Measurements from ENCODE around the gene BCL2L2.
"Not testable (repeated sequence)": the region's sequence is repeated elsewhere in the genome, so short reads cannot be mapped to it uniquely, and the experiment has no call there.

BCL2L2 gene

DNA sequence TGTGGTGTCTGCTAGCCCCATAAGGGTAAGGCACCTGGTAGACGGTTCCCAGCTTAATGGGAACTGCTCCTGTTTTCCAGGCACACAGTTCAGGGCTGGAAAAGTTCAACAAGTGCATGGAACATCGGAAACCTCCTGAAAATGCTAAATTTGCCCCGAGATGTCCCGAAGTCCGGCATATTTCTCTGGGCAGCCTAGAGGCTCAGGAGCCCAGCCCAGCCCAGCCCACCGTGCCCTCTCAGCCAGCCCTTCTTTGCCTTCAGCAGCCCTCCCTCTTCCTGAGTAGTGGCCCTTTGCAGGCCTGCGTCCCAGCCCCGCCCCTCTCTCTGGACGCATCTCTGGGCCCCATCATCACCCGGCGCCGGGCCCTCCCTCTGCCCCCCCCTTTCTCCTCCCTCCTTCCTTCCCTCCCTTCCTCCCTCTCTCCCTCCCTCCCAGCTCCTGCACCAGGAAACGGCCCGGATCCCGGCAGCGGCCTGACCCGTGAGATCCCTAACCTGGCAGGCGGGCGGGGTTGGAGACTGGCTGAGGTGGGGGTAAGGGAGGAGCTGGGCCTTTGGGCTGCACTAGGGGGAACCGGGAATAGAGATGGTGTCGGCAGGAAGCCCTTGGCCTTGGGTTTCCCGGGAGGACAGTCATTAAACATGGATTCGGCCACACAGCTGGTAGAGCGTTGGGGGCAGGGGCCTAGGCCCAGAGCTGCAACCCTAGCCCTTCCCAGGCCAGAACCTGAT lies at the start of gene BCL2L2:
Gene BCL2L2 (plus strand): TSS at position 422 of the 734 bp plus-strand sequence. CDS start 935 bp downstream, outside the sequence.
- peak; percentile 80 for DNase-seq (ENCODE audit: low spot score)

- DNase-seq (ENCODE audit: low spot score), result no peak
Measured at GRCh38 chr14:23258256-23258655, 48.4 kb upstream of the BCL2L2 start.

- no peak for DNase-seq (ENCODE audit: low spot score)
Measured at GRCh38 chr14:23259426-23259825, 47.2 kb upstream of the BCL2L2 start.

DNA sequence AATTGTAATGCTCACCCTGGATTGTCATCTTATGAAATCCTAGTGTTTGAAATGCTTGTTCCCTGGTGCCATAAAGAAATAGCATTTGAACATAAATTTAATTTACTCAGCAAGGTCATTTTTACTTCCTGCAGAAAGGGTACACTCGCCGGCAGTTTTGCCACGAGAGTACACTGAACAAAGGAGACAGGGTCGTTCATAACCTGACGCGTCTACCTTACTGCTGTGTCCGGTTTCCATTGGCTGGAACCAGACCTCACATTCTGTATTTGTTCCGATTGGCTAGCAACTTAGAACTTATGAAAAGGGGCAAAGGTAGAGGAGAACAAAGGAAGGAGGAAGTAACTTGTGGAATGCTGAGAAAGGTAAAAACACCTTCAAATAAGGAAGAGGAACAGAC lies 45.8 kb upstream of the BCL2L2 start:
- not testable (repeated sequence) for DNase-seq (ENCODE audit: low spot score)

DNA sequence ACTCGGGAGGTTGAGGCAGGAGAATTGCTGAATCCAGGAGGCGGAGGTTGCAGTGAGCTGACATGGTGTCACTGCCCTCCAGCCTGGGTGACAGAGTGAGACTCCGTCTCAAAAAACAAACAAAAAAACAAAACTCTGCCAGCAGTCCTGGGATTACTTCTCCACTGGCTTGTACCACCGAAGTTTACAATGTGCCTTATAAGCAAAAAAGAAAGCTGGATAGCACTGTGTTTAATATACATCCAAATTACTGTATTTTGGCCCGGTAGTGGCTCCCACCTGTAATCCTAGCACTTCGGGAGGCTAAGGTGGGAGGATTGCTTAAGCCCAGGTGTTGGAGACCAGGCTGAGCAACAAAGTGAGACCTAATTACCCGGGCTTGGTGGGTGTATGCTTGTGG lies 37.4 kb upstream of the BCL2L2 start:
- DNase-seq (ENCODE audit: low spot score), result no peak

- no peak for DNase-seq (ENCODE audit: low spot score)
Measured at GRCh38 chr14:23275412-23275811, 31.2 kb upstream of the BCL2L2 start.

- no peak for DNase-seq (ENCODE audit: low spot score)
Measured at GRCh38 chr14:23277189-23277588, 29.4 kb upstream of the BCL2L2 start.

DNA sequence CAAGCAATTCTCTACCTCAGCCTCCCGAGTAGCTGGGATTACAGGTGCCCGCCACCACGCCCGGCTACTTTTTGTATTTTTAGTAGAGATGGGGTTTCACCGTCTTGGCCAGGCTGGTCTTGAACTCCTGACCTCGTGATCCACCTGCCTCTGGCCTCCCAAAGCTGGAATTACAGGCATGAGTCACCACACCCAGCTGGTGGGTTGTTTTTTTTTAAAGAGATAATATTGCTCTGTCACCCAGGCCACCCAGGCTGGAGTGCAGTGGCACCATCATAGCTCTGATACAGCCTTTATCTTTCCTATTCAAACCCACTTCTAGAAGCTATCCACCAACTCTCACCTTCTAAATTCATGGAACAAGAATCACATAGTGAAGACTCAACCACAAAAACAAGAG lies 28.7 kb upstream of the BCL2L2 start:
- DNase-seq (ENCODE audit: low spot score), result not testable (repeated sequence)

GRCh38 chr14:23281247-23281646 lies 25.4 kb upstream of the BCL2L2 start:
- DNase-seq (ENCODE audit: low spot score), result no peak

DNA sequence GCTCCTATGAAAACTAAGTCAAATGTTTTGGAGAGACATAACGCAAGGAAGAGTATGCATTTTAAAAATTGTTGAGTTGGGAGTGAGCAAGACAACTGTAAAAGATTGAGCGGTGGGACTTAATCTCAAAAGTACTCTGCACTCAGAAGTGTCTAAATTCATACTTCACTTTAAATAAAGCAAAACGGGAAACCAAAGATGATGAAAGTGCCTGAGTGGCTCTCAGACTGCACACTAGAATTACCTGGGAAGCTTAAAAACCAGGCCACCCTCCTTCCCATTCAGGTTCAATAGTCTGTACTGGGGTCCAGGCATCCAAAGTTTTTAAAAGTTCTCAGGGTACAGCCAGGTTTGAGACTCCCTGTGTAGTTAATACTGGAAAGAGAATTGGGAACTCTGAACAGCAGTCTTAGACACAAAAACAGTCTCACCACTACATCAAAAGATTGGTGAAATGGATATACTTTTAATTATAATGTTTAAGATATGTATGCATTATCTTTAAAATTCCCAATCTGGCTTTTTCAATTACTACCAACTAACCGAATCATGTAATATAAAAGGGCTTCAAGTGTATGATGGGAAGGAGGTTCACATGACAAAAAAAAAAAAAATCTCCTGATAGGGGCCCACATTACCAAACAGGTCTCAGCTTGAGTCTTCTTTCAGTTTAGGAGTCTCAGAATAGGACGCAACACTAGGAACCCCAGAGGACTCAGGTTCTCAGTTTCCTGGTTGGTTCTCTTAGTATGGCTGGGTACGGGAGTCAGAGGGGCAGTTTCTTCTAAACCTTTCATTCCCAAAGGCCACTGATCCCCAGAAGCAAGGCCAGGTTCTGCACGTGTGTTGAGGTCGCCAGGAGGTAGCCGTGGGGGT lies 21.7 kb upstream of the BCL2L2 start:
- DNase-seq (ENCODE audit: low spot score), result peak; percentile 35

DNA sequence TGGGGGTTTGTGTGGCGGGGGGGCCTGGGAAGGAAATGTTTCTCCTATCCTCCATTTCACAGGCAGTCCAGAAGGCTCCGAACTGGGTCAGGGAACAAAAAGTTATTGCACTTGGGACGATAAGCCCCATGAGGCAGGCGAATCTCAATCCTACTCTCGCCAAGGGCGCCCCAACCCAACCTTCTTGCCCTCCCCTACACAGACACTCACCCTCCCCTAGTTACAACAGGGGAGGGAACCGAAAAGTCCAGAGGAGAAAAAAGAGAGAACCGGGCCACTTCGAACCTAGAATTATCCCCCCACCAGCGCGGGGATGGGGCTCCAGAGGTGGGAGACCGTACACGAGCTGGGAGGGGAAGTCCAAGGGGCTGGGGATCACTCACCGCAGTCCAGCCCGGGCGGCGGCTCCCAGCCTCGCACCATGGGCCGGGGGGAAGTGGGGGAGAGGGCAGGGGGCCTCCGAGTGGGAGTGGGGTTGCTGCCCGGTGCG lies 21.1 kb upstream of the BCL2L2 start:
- DNase-seq (ENCODE audit: low spot score), result no peak

DNA sequence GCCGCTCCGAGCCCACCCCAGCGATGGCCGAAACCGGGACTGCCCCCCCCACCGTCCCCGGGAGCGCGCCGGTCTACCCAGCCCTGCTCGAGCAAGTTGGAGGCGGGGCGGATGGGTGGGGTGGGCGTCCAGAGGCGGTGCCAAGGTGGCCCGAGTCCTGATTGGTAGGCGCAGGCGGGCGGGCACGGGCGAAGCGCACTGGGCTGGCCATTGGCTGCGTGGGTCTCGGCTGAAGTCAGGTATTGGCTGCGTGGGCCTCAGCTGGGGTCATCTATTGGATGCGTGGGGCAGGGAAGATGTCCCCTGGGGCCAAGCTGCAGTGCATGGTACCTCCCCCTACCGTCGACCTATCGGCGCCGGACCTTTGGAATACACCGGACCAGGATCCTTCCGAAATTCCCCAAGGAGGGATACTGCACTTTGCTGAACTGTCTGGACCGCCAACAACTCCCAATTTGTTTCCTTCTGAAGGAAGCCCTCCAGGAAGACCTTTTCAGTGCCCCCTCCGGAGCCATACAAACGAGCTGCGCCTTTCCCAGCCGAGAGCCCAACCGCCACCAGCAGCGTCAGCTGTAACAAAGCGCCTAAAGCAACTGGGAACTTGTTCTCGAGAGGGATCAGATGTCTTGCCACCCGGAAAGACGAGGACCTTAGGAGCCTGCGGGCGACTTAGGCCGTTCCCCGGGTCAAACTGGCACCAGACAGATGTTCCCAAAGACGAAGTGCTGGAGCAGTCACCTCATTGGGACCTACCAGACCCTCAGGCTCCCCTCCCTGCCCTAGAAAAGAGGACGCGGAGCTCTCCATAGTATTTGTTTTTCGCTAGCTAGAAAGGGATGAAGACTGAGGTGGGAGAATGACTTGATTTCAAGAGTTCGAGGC lies 20.4 kb upstream of the BCL2L2 start, which contains the start of gene HOMEZ:
Gene HOMEZ (minus strand): TSS at position 113 of the 882 bp plus-strand sequence. CDS start 180 bp downstream, outside the sequence.
- DNase-seq (ENCODE audit: low spot score), result peak; percentile 98

GRCh38 chr14:23286902-23287479 lies 19.6 kb upstream of the BCL2L2 start:
- DNase-seq (ENCODE audit: low spot score), result no peak

- DNase-seq (ENCODE audit: low spot score), result peak; percentile 23
Measured at GRCh38 chr14:23294734-23295561, 11.7 kb upstream of the BCL2L2 start.

- no peak for DNase-seq (ENCODE audit: low spot score)
Measured at GRCh38 chr14:23296012-23296777, 10.4 kb upstream of the BCL2L2 start.

GRCh38 chr14:23297096-23297495 lies 9.5 kb upstream of the BCL2L2 start:
- no peak for DNase-seq (ENCODE audit: low spot score)

- DNase-seq (ENCODE audit: low spot score), result no peak
Measured at GRCh38 chr14:23297611-23298277, 8.9 kb upstream of the BCL2L2 start.

DNA sequence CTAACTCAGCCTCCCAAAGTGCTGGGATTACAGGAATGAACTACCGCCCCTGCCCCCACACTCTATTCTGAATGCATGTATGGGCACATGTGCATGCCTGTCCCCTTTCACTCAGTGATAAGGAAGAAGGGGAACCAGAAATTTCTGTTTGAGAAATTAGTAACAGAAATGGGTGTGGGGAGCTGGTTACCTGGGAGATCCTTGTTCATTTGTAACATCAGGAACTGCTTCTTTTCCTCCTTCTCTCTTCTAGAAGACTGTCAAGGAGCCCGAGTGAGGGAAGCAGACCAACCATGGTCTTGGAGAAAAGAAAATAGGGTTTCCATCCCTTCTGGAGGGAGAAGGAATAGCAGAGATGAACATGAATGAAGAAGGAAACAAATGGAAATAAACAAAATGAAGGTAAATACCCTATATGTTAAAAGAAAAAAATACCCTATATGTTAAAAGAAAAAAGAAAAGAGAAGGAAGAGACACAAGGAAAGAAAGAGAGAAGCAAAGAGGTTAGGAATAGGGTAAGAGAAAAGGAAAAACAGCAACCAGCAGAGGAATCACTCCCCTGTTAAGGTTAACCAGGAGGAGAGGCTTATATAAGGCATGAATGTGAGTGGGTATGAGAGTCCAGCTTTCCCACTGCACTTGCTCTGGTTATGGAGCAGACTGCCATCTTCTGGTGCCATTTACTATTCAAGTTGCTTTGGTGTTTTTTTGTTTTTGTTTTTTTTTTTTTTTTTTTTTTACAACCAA lies 7.2 kb upstream of the BCL2L2 start:
- DNase-seq (ENCODE audit: low spot score), result peak; percentile 25

Data from AG08396 (cell line).